Uterus (tissue), 4 donors: ENCODE measurements around the gene SEPTIN1. TPM values are rescaled to one million over a fixed set of nuclear protein-coding genes. Genes with fewer than 3 reads are reported as not detected.

Experiments used
- DNase-seq, 2 donors: peaks; one replicate each; pipeline ENCODE4 v3.0.0-alpha.2; 2019 to 2020
- H3K27ac ChIP-seq, 2 donors: fragments of 200-600 bp; sonication (generic); 1 replicate in 1 of 2; 2 replicates in 1 of 2; pipeline ENCODE4 v1.5.1; 2016 to 2018
- H3K27me3 ChIP-seq, 2 donors: fragments of 200-600 bp; sonication (generic); one replicate each; pipeline ENCODE4 v1.5.1; 2018 to 2019; ENCODE audit warnings: control low read depth in 1 of 2
- H3K36me3 ChIP-seq, 2 donors: fragments of 200-600 bp; sonication (generic); one replicate each; pipeline ENCODE4 v1.5.1; 2019; ENCODE audit warnings: control low read depth in 1 of 2
- H3K4me1 ChIP-seq, 2 donors: fragments of 200-600 bp; sonication (generic); one replicate each; pipeline ENCODE4 v1.5.1; 2018 to 2019; ENCODE audit warnings: control low read depth in 1 of 2
- H3K4me3 ChIP-seq, 2 donors: fragments of 200-600 bp; sonication (generic); 1 replicate in 1 of 2; 2 replicates in 1 of 2; pipeline ENCODE4 v1.5.1; 2018 to 2019; ENCODE audit warnings: mild to moderate bottlenecking in 1 of 2
- H3K9me3 ChIP-seq, 2 donors: fragments of 200-600 bp; sonication (generic); one replicate each; pipeline ENCODE4 v1.5.1; 2019; ENCODE audit warnings: control low read depth in 1 of 2
- CTCF ChIP-seq, 4 experiments: fragments of 200-600 bp in 2 of 4; fragments of 450-650 bp in 2 of 4; sonication (generic) in 2 of 4; IDR thresholded peaks; one replicate each; pipeline ENCODE4 v1.5.1; 2016 to 2019; ENCODE audit warnings: antibody characterized with exemption in 4 of 4, mild to moderate bottlenecking in 2 of 4, moderate library complexity in 1 of 4
- POLR2A ChIP-seq, 2 donors: fragments of 450-650 bp; IDR thresholded peaks; one replicate each; pipeline ENCODE4 v1.6.1; 2016; ENCODE audit warnings: antibody characterized with exemption in 2 of 2, mild to moderate bottlenecking in 1 of 2, moderate library complexity in 1 of 2
- intact Hi-C: fragments of 100-400 bp; cut with DNase I; formaldehyde crosslinking; loops from one replicate; pipeline ENCODE4 v1.15.1; 2023; ENCODE audit warnings: low total_unique reads
- total RNA-seq, 4 donors: library from RNA; depleted of rRNA in 3 of 4; stranded (reverse); fragments of >200 nt in 3 of 4; gene quantifications; one replicate each; pipeline versions ENCODE4 v1.1.0 to v1.2.4, GENCODE V29; 2014 to 2023
- donor health status: DM: yes; HTN: yes; CAD: no.

The SEPTIN1 gene
- total RNA-seq, 4 donors from 2014 or later, result 1.0 to 5.3 TPM; not detected in 2

GRCh38 chr16:30354423-30355143 lies 27.8 kb downstream of the SEPTIN1 start:
- DNase-seq, result no peak
- intact Hi-C loops, result no loop called here
- Histone ChIP-seq H3K36me3 (no peaks in the 10 kb centered on the region), H3K27ac (peak overlapping the region; percentile 94 to 95), H3K27me3 (no peaks in the 10 kb centered on the region), H3K4me3 (peak overlapping the region; percentile 94 to 97), H3K9me3 (no peaks in the 10 kb centered on the region), H3K4me1 (peaks cover 18 to 27% of the 10 kb centered on the region in 2 donors)
- TF ChIP-seq POLR2A (IDR thresholded peaks at IDR 0.05) (no peak), CTCF (IDR thresholded peaks at IDR 0.05) (no peak)

GRCh38 chr16:30353438-30354129 lies 28.8 kb downstream of the SEPTIN1 start:
- no peaks in the 10 kb centered on the region for H3K27me3 ChIP-seq
- peak overlapping the region; percentile 94 to 95 for H3K27ac ChIP-seq
- intact Hi-C loops, result no loop called here
- no peak overlapping the region for H3K4me3 ChIP-seq
- H3K4me1 ChIP-seq, result peaks cover 18 to 27% of the 10 kb centered on the region in 2 donors
- no peaks in the 10 kb centered on the region for H3K36me3 ChIP-seq
- DNase-seq, result no peak
- TF ChIP-seq CTCF (IDR thresholded peaks at IDR 0.05) (no peak), POLR2A (IDR thresholded peaks at IDR 0.05) (no peak)
- H3K9me3 ChIP-seq, result no peaks in the 10 kb centered on the region

- Histone ChIP-seq H3K27me3 (no peaks in the 10 kb centered on the region), H3K4me3 (no peak overlapping the region), H3K27ac (peak overlapping the region; percentile 65 to 68), H3K9me3 (no peaks in the 10 kb centered on the region), H3K4me1 (peaks cover 18 to 27% of the 10 kb centered on the region in 2 donors), H3K36me3 (no peaks in the 10 kb centered on the region)
- intact Hi-C loops, result no loop called here
- no peak for DNase-seq
- TF ChIP-seq CTCF (IDR thresholded peaks at IDR 0.05), result no peak
- TF ChIP-seq POLR2A (IDR thresholded peaks at IDR 0.05), result no peak
Measured at GRCh38 chr16:30352488-30353401, 29.6 kb downstream of the SEPTIN1 start.

- TF ChIP-seq POLR2A (IDR thresholded peaks at IDR 0.05) (no peak), CTCF (IDR thresholded peaks at IDR 0.05) (no peak)
- no peaks in the 10 kb centered on the region for H3K27me3 ChIP-seq
- DNase-seq, result peak; percentile 86 to 87
- peaks cover 18 to 27% of the 10 kb centered on the region in 2 donors for H3K4me1 ChIP-seq
- intact Hi-C loops, result no loop called here
- H3K27ac ChIP-seq, result peak overlapping the region; percentile 65 to 68
- H3K9me3 ChIP-seq, result no peaks in the 10 kb centered on the region
- no peak overlapping the region for H3K4me3 ChIP-seq
- H3K36me3 ChIP-seq, result no peaks in the 10 kb centered on the region
Measured at GRCh38 chr16:30351586-30352419, 30.6 kb downstream of the SEPTIN1 start.
